GM18861 (cell line): ENCODE data around the gene WBP1L.
"Not testable (repeated sequence)": the region's sequence is repeated elsewhere in the genome, so short reads cannot be mapped to it uniquely, and the experiment has no call there.

Source experiments
- ATAC-seq: cut with Tn5 transposase; IDR thresholded peaks from one replicate; pipeline ENCODE4 v1.9.1; 2021; ENCODE audit not compliant: unreplicated experiment

Gene WBP1L

DNA sequence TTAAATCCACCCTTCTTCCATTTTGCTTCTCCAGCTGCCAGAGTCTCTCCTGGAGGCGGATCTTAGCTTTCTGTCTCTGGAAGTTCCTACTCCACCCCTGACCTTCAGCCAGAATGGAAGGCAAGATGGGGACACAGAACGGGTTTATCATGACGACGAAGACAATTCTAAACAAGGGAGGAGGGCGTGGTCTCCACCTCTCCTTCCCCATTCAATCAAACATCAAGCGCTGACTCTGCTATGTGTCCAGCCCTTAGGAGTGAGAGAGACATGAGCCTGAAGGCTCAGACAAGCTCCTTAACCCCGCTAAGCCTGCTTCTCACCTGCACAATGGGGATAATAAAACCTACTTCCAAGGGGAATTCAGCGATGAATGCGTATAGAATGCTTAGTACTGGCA lies 90.4 kb downstream of the WBP1L start:
- ATAC-seq = no peak

DNA sequence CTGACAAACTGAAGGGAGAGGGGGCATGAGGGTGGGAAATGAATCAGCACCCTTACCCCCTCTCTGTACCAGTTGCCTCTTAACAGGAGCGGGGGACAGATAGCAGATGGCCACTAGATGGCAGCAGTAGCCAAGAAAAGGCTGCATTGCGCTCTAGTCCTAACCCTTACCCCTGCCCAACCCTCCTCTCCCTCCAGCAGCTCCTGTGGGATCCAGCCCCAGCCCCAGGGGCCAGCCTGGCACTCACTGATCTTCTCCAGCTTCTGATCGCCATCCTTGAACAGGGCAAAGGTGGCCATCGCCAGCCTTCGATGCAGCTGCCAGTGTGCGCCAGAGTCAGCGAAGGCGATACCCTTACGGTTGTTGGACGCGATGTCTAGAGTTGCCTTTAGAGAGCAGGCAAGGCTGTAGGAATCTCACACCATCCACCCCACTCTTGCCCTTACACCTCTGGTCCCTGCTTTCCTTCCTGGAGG lies 91.3 kb downstream of the WBP1L start:
- peak; percentile 51 for ATAC-seq

DNA sequence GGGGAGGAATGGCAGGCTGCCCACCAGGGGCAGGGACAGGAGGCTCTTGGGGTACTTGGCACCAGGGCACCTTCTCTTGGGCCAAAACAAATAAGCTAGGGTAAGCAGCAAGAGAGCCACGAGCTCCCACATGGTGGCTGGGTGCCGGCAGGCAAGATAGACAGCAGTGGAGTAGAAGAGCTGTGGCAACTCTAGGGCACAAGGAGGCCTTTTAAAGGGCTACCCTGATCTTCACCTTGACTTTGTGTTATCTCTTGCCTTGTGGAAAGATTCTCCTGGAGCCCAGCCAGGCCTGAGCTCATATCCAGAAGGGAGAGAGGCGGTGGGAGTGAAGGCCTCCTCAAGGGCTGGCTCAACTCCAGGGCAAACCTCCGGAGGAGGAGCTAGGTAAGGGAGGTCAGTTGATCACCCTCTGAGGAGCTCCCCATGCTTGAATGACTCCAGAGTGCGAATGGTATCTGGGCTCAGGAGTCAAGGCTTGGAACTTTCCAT lies 93.5 kb downstream of the WBP1L start, which contains the start of gene CYP17A1:
Gene CYP17A1, minus strand, starts transcription at position 184 of the 492 bp plus-strand sequence. Its CDS starts 52 bp downstream, at position 132.
- no peak for ATAC-seq

DNA sequence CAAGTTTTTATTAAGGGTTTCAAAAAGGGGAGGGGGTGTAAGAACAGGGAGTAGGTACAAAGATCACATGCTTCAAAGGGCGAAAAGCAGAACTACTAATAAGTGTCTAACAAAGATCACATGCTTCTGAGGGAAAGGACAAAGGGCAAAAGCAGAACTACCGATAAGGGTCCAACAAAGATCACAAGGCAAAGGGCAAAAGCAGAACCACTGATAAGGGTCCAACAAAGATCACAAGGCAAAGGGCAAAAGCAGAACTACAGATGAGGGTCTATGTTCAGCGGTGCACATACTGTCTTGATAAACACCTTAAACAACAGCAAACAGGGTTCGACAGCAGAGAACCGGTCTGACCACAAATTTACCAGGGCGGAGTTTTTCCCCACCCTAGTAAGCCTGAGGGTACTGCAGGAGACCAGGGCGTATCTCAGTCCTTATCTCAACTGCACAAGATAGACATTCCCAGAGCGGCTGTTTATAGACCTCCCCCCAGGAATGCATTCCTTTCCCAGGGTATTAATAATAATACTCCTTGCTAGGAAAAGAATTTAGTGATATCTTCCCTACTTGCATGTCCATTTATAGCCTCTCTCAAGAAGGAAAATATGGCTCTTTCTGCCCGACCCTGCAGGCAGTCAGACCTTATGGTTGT lies 94.7 kb downstream of the WBP1L start:
- ATAC-seq = not testable (repeated sequence)

DNA sequence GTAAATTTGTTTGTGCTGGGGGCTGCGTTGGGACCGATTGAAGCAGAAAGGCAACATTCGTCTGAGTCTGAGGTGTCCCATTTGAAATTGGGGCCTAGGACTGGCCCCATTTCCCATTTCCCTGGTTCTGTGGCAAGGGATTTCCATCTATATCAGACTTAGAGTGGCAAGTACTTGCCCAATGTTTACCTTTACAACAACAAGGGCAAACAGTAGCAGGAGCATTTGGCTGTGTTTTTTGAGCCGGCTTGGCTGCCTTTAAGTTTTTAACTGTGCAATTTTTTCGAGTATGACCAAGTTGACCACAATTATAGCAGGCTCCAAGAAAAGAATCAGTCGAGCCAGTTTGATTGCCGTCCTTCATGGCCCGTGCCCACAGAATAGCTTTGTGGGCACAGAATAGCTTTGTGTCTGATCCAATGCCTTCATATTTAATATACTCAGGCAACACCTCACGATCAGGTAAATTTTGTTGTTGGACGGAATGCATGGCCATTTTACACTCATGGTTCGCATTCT lies 98.1 kb downstream of the WBP1L start:
- no peak for ATAC-seq

DNA sequence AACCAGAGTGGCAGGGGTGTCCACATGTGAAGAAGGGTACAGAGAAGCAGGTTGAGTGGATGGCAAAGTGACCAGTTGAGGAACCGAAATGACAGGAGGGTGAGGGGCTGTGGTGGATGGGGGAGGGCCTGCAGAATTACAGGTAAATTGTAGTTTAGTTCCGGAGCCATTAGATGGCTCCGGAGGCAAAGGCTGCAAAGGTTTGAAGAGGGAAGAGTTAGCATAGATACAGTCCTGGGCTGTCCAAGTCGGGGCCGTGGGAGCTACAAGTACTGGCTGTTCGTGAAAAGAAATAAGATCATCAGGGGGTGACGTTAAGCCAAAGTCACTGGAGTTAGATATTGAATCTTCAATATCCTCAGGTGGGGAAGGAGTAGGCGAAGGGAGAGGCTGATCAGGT lies 99.4 kb downstream of the WBP1L start:
- not testable (repeated sequence) for ATAC-seq

- not testable (repeated sequence) for ATAC-seq
Measured at GRCh38 chr10:102844190-102844776, 100.5 kb downstream of the WBP1L start.

DNA sequence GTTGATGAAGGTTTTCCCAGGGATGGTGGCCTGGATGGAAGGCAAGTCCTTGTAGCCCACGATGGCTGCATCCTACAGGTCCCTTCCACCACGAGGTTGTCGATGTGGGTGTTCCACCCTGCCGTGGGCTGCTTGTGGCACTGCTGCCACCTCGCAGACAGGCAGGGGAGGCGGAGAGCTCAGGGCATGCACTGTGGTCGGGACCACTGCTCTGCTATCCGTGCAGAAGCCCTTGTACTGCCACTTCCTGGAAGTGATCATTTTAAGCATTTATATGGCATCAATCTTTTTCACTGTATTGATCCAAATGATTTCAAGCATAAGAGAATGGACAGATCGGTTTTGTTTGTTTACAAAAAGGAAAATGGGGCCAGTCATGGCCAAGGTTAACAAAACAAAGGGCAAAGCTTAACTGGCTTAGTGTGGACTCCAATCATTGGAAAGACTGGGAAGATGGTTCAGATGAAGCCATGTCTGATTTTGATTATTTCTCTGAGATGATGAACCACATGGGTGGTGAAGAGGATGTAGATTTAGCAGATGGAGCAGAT lies 101.7 kb downstream of the WBP1L start:
- no peak for ATAC-seq

DNA sequence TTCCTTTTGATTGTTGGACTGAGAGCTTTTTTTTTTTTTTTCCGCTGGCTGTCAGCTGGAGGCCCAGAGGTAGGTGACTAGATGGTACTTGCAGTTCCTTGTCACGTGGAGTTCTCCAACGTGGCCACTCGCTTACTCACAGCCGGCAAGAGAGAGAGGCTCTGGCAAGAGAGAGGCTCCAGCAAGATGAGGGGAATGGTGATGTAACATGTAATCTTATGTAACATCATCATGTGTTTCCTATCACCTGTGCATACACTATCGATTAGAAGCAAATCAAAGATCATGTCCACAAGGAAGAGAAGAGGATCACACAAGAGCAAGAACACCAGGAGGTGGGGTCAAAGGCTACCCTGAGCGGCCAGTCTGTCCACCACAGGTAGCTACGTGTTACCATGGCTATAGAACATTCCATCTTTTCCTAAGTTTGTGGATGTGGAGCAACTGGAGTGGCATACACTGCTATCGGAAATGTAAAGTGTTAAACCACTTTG lies 106.3 kb downstream of the WBP1L start:
- no peak for ATAC-seq

DNA sequence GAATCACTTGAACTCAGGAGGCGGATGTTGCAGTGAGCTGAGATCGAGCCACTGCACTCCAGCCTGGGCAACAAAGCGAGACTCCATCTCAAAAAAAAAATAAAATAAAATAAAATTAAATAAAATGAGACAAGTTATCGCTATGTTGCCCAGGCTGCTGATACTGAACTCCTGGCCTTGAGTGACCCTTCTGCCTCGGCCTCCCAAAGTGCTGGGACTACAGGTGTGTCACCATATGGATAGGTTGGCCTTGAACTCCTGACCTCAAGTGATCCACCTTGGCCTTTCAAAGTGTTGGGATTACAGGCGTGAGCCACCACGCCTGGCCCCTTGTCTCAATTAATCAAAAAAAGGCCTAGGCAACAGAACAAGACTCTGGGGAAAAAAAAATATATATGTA lies 109.5 kb downstream of the WBP1L start:
- ATAC-seq = not testable (repeated sequence)

- not testable (repeated sequence) for ATAC-seq
Measured at GRCh38 chr10:102855731-102856436, 112.1 kb downstream of the WBP1L start.

GRCh38 chr10:102856758-102857424 lies 113.1 kb downstream of the WBP1L start:
- no peak for ATAC-seq

GRCh38 chr10:102859911-102860310 lies 116.2 kb downstream of the WBP1L start:
- no peak for ATAC-seq

- ATAC-seq = no peak
Measured at GRCh38 chr10:102863660-102864059, 119.9 kb downstream of the WBP1L start.

GRCh38 chr10:102865620-102866019 lies 121.9 kb downstream of the WBP1L start:
- no peak for ATAC-seq
